Muscle of back (tissue), 11 donors: ENCODE data around the gene AZU1. TPM values are rescaled to one million over a fixed set of nuclear protein-coding genes. Genes with fewer than 3 reads are reported as not detected.

ENCODE experiments used
- DNase-seq, 3 donors: peaks; one replicate each; pipeline versions ENCODE4 v3.0.0 to v3.0.0-alpha.2; 2013
- polyA plus RNA-seq, 10 donors: library from polyadenylated mRNA; unstranded; fragments of 120-200 nt; gene quantifications; one replicate each; pipeline ENCODE4 v1.2.1, GENCODE V29; 2013; ENCODE audit not compliant: insufficient read length in 10 of 10

AZU1 gene
- polyA plus RNA-seq, 10 donors: 0.35 to 3.0 (median 1.2) TPM

DNA sequence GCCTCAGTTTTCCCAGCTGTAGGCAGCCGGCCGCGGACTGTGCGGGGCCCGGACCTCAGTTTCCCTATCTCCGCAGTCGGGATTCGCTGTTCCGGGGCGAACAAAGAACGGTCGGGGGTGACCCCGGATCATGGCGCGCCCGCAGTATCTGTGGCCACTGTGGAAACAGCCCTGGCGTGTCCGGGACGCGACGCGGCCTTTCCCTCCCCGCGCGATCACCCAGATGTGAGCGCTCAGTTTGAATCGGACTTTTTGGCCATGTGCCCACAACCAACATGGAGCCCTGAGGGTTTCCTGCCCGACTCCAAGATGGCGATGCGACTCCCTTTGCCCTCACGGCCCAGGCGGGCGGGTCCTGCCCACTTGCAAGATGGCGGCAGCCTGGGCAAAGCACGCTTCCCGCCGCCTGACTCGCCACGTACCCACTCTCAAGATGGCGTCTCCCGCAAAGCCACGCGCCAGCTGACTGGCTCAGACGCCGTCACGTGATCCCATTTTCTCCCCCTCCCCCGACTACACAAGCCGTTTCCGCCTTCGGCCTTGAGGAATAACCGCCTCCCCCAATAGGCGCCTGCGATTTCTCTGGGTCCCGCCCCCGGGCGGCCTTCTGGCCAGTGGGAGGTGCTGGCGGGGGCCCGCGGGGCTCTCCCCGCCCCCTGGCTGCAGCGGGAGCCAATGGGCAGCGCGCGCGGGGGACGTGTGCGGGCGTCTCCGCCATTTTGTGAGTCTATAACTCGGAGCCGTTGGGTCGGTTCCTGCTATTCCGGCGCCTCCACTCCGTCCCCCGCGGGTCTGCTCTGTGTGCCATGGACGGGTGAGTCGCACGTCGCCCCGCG, 30.7 kb upstream of the AZU1 start, which contains the start of gene PTBP1:
Gene PTBP1, plus strand, starts transcription at position 761 of the 836 bp plus-strand sequence. Its CDS starts 46 bp downstream, at position 807.
- DNase-seq: peak; percentile 100

DNA sequence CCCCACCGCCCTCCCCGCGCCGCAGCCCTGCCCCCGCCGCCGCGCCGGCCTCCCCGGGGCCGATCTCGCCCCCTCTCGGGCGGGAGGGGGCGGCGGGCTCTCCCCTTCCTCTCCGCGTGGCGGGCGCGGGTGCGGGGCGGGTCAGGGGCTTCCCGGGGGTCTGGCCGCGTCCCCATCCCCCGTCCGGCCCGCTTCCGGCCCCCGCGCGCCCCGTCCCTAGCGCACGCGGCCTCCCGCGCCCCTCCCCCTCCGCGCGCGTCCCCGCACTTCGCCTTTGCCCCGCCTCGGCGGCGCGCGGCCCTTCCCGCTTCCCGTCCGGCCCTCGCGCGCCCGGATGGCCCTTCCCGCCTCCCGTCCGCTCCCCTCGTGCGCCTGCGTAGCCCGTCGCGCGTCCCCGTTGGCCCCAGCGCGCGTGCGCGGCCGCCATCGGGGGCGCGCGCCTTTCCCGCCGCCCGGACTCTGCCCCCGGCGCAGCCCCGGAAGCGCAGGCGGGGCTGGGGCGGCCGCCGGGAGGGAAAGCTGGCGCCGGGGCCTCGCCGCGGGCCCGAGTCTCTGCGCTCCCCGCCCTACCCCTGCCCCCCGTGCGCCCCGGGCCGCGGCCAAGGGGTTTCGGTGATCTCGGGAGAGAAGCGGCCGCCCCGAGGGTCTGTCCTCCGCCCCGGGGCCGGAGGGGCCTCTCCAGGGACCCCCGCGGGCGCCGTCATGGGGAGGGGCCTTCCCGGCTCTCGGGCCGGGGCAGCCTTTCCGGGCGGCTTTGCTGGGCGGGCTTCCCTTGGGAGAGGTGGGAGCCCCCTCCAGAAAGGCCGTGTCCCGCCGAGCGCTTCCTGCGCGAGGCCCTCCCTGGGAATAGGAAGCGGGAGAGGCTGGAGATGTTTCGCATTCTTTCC, 29.9 kb upstream of the AZU1 start:
- DNase-seq: peak; percentile 93 to 95 (median 95)

- DNase-seq: peak in 1 of 3 donors; percentile 67
Observed at GRCh38 chr19:798415-799075, 29.1 kb upstream of the AZU1 start.

DNA sequence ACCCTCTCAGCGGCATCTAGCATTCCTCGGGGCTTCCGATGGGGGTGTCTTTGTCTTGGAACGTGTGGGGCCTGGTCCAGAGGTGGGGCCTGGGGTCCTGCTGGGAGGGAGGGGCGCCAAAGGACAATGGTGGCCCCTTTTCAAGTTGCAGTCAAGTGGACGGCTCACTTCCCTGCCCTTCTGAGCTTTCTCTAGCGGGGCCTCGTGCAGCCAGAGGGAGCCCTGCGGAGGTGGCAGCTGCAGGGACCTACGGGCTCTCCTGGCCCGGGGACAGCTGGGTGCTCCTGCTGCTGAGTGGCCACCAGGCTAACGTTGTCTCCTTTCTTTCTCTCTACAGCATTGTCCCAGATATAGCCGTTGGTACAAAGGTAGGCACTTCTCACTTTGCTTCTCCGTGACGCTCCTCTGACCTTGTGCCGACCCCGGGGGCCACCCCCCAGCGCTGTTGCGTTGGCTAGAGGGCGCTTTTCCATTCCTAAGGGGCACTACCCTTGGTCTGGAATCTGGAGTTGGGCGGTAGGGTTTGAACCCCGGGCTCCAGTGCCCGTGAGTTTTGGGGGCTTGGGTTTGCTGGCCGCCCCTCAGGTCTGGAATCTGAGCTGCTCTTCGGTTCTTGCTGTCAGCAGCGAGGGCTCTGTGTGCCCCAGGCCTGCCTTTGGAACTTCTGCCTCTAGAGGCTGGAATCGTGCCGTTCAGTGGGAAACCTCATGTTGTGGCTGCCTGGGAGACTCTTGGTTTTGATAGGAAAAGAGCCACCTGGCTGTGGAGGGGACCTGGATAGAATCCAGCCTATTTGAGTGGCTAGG, 28.4 kb upstream of the AZU1 start:
- peak in 1 of 3 donors; percentile 62 for DNase-seq

GRCh38 chr19:800360-801029, 27.1 kb upstream of the AZU1 start:
- DNase-seq: no peak

DNA sequence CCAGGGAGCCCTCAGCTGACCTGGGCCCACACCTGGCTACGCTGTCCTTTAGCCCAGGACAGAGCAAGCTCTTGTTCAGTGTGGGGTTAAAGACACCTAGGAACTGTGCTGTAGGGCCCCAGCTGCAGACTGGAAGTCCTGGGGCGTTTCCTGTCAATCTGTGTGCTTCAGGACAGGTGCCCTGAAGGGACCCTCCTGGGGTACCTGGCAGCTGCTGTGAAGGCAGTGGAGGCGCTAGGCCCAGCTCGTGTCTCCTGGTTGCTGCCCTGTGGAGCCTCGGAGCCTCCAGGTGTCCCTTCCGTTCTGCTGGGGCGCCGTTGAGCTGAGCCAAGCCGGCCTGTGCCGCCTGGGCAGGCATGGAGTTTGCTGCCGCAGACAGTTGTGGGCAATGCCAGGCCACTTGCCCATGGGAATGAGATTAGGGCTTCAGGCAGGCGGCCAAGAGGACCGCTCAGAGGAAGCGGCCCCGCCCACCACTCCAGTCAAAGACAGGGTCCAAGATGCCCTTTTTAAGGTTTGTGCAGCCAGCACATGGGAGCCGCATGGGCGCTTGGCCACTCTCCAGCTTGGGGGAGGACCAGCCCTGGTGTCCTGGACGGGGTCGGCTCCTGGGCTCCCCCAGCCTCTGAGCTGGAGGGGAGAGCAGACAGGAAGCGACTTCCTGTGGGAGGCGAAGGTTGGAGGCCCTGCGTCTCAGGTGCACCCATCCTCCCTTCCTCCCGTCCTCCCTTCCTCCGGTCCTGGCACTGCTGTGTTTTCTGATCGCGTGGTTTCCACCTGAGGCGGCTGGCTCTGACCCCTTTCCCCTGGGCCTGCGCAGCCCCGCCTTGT, 26.4 kb upstream of the AZU1 start:
- peak in 1 of 3 donors; percentile 51 for DNase-seq

DNA sequence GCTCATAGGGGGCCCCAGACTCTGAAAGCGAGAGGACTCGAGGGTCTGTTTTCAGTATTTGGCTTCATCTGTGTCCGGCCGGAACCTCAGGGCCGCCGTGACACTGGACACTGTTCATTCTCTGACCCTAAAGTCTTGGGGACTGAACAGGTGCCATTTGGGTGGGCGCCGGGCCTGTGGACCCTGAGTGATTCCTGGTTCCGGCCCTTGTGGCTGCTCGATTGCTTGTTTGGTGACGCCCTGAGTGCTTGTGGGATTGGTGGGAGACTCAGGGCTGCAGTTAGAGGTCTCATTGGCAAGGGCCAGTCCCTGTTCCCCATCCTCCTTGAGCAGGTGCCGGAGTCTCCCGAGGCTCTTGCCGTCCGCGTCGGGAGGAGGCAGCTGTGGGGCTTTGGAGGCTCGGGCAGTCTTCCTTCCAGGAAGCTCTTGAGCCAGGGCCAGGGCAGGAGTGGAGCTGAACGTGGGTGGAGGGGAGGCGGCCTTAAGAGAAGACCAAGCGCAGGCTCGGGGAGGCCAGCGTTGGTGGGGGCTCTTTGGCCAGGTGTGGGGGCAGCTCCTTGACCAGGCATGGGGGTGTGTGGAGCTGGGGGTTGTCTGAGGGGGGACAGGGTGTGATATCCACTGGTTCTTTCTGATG, 25.7 kb upstream of the AZU1 start:
- DNase-seq: peak in 1 of 3 donors; percentile 74

DNA sequence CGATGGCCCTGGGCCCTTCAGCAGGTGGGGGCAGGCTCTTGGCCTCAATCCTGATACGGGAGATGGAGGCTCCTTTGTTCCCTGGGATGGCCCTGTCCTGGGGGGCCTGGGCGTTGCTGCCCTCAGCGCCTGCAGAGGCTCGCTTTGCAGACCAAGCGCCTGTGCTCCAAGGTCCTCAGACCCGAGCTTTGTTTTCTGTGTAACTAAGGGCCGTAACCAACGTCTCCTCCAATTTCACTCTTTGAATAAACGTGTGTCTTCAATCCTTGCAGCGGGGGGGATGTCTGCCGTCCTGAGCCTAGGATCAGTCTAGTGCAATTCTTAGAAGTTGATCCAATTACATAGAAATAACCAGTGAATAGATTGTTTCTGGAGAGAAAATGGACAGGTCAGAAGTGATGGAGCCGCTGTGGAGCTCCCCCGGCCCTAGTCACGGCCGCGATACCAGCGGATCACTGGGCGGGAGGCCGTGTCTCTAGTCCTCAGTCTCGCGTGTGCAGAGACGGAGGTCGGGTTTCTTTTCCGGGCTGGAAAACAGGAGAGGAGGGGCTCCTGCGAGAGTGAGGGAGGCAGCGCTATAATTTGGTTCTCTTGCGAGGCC, 25.0 kb upstream of the AZU1 start:
- peak in 1 of 3 donors; percentile 77 for DNase-seq

DNA sequence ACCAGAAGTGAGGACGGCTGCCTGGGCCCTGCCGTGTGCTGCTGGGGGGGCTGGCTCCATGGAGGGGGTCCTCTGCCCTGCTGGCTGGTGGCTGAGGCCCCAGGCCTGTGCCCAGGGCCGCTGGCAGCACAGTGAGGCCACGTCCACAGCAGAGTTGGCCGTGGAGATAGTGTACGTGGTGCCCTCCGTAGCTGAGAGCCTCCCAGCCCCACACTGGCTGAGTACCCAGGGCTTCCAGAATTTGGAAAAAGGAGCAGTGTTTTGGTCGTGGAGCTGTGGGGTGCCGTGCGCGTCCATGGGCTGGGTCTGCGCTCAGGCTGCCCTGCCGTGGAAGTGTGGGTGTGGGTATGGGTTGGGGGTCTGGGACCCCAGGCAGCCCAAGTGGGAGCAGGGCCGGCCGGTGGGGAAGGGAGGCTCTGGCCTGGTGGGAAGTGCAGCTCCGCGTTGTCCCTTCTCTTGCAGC, 24.5 kb upstream of the AZU1 start:
- peak in 1 of 3 donors; percentile 23 for DNase-seq

- DNase-seq: peak in 1 of 3 donors; percentile 5
Observed at GRCh38 chr19:803686-804418, 23.8 kb upstream of the AZU1 start.

DNA sequence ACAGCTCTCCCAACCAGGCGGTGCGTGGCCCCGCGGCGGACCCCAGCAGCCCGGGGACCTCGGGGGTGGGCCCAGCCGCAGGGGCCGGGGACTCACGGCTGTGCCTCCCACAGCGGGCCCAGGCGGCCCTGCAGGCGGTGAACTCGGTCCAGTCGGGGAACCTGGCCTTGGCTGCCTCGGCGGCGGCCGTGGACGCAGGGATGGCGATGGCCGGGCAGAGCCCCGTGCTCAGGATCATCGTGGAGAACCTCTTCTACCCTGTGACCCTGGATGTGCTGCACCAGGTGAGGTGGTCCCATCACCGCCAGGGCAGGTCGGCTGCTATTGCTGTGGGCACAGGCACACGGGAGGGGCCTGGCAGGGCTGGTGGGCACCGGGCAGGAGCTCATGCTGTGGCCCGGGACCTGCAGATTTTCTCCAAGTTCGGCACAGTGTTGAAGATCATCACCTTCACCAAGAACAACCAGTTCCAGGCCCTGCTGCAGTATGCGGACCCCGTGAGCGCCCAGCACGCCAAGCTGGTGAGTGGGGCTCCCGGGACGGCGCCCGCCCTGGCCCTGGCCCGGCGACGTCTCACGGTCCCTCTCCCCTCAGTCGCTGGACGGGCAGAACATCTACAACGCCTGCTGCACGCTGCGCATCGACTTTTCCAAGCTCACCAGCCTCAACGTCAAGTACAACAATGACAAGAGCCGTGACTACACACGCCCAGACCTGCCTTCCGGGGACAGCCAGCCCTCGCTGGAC, 23.0 kb upstream of the AZU1 start:
- DNase-seq: peak in 1 of 3 donors; percentile 2

DNA sequence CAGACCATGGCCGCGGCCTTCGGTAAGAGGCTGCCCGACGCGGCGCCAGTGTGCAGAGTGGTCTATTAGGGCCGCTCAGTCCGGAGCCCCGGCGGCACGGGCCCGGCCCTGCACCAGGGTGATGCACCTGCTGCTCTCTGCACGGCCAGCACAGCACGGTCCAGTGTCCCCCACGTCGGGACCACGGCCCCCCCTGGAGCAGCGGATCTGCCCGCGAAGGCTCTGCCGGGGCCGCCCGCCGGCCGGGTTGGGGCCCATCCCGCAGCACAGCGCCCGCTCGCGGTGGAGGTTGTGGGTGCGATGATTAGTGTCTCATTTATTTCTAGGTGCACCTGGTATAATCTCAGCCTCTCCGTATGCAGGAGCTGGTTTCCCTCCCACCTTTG, 22.5 kb upstream of the AZU1 start:
- no peak for DNase-seq

DNA sequence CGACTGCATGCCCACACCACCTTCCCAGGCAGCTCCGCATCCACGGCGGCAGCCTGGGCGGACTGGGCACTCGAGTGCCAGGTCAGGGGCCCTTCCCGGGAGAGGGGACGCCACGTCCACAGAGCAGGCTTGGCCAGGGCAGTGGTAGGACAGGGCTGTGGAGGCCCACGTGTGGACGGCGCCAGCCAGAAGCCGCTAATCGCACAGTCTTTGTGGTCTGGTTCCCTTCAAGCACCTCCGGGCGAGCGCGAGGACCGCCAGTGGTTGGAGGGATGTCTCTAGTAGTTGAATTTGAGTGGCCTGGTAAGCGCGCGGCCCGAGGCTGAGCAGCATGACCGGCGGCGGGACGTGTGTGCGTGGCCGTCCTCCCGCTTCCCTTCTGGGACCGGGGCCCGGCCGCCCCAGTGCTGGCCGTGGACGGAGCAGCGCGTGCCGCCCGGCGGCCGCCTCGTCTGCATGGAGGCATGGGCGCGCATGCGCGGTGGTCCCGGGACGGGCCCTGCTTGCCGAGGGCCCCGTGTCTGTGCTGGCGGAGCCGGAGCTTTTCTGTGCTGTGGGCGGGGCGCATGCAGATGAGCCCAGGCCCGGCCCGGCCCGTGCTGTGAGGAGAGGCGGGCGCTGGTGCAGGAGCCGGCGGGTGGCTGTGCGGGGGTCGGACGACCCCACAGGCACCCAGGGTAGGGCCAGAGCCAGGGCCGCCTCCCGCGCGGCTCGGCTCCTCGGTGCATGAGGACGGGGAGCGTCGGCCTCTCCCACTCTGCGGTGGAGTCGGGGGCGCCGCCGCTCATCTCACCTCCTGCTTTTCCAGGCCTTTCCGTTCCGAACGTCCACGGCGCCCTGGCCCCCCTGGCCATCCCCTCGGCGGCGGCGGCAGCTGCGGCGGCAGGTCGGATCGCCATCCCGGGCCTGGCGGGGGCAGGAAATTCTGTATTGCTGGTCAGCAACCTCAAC, 21.8 kb upstream of the AZU1 start:
- DNase-seq: no peak

- no peak for DNase-seq
Observed at GRCh38 chr19:806815-807421, 20.7 kb upstream of the AZU1 start.
